A549 (cell line): ENCODE measurements around the gene CHI3L1. TPM values are rescaled to one million over a fixed set of nuclear protein-coding genes. Genes with fewer than 3 reads are reported as not detected.

Experiments used
- ATAC-seq, 2 experiments: fragments of 200-7000 bp in 1 of 2; fragments of >200 bp in 1 of 2; cut with Nextera tagmentation in 1 of 2; cut with Tn5 transposase in 1 of 2; 3 replicates each; pipeline versions ENCODE4 v1.8.0 to v1.9.1; 2018 to 2020; ENCODE audit warnings: mild to moderate bottlenecking in 1 of 2, moderate library complexity in 1 of 2
- CTCF ChIA-PET: fragments of 300-600 bp; sonication (Branson Sonifier 250); formaldehyde crosslinking; extraction: SDS; loops from one replicate; lab custom pipeline; 2021; ENCODE audit warnings: antibody characterized with exemption, inconsistent platforms; lab: Yijun Ruan, JAX
- POLR2A ChIA-PET: fragments of 350-600 bp; formaldehyde crosslinking; extraction: SDS; loops from one replicate; lab custom pipeline; 2021; ENCODE audit warnings: antibody characterized with exemption, inconsistent platforms; lab: Yijun Ruan, JAX
- DNase-seq, 2 experiments: peaks; one replicate each; pipeline versions ENCODE4 v3.0.0 to v3.0.0-alpha.2; 2011 to 2016; ENCODE audit warnings: low read depth in 1 of 2, low spot score in 1 of 2
- FAIRE-seq: peaks from 2 replicates; lab custom pipeline; 2011; peaks lifted over from hg19 to GRCh38; lab: Jason Lieb, UNC
- H3K27ac ChIP-seq, 2 experiments: fragments of >200 bp; sonication (Bioruptor Twin); formaldehyde crosslinking; 3 replicates each; pipeline ENCODE4 v1.5.1; 2016 to 2017
- H3K4me1 ChIP-seq: fragments of >200 bp; sonication (Bioruptor Twin); formaldehyde crosslinking; 3 replicates; pipeline ENCODE4 v1.6.1; 2016
- H3K4me2 ChIP-seq: fragments of >200 bp; sonication (Bioruptor Twin); formaldehyde crosslinking; 3 replicates; pipeline ENCODE4 v1.6.1; 2016
- H3K4me3 ChIP-seq: fragments of >200 bp; sonication (Bioruptor Twin); formaldehyde crosslinking; 3 replicates; pipeline ENCODE4 v1.5.1; 2016
- H3K9me3 ChIP-seq: fragments of >200 bp; sonication (Bioruptor Twin); formaldehyde crosslinking; 3 replicates; pipeline ENCODE4 v1.6.1; 2016
- ATOH8 ChIP-seq: fragments of 250-450 bp; sonication (Bioruptor Pico); IDR thresholded peaks from 2 replicates; pipeline ENCODE4 v1.5.0; 2020; ENCODE audit warnings: low read depth, mild to moderate bottlenecking, moderate library complexity
- BCL3 ChIP-seq: fragments of >200 bp; sonication (Bioruptor Twin); formaldehyde crosslinking; IDR thresholded peaks from 3 replicates; pipeline ENCODE4 v1.6.1; 2016
- CHD2 ChIP-seq: fragments of 150-350 bp; IDR thresholded peaks from 2 replicates; pipeline ENCODE4 v1.6.1; 2014; ENCODE audit warnings: low read length; ENCODE audit not compliant: partially characterized antibody
- EP300 ChIP-seq, 2 experiments: fragments of >200 bp; sonication (Bioruptor Twin); formaldehyde crosslinking; IDR thresholded peaks; 2 replicates in 1 of 2; 3 replicates in 1 of 2; pipeline ENCODE4 v1.6.1; 2016 to 2017
- FOSL2 ChIP-seq, 2 experiments: fragments of 450-650 bp in 1 of 2; fragments of >200 bp in 1 of 2; sonication (Bioruptor Twin) in 1 of 2; formaldehyde crosslinking; IDR thresholded peaks; 2 replicates each; pipeline versions ENCODE4 v1.5.0 to v1.6.1; 2016 to 2020; ENCODE audit warnings: mild to moderate bottlenecking in 1 of 2, moderate library complexity in 1 of 2
- HDAC2 ChIP-seq: fragments of 200-600 bp; sonication (generic); IDR thresholded peaks from 2 replicates; pipeline ENCODE4 v1.6.1; 2016
- JUN ChIP-seq, 2 experiments: fragments of >200 bp; sonication (Bioruptor Twin); formaldehyde crosslinking; IDR thresholded peaks; 2 replicates in 1 of 2; 3 replicates in 1 of 2; pipeline ENCODE4 v1.6.1; 2016 to 2017
- MAZ ChIP-seq: fragments of 150-350 bp; IDR thresholded peaks from 2 replicates; pipeline ENCODE4 v1.6.1; 2014; ENCODE audit warnings: antibody characterized with exemption, low read depth, low read length, borderline replicate concordance
- NR3C1 ChIP-seq: fragments of >200 bp; sonication (Bioruptor Twin); formaldehyde crosslinking; IDR thresholded peaks from 3 replicates; pipeline ENCODE4 v1.6.1; 2017
- POLR2AphosphoS2 ChIP-seq: conservative IDR thresholded peaks from 2 replicates; pipeline ENCODE4 v1.6.1; 2012; ENCODE audit warnings: low read length, improper control_type of control experiment, inconsistent platforms
- RAD21 ChIP-seq, 2 experiments: fragments of >200 bp in 1 of 2; sonication (Bioruptor Twin) in 1 of 2; formaldehyde crosslinking in 1 of 2; IDR thresholded peaks in 1 of 2; conservative IDR thresholded peaks in 1 of 2; 2 replicates in 1 of 2; 3 replicates in 1 of 2; pipeline ENCODE4 v1.6.1; 2012 to 2018; ENCODE audit warnings: inconsistent platforms in 1 of 2
- ZFP36 ChIP-seq: fragments of 450-650 bp; IDR thresholded peaks from 2 replicates; pipeline ENCODE4 v1.6.1; 2014; ENCODE audit warnings: borderline replicate concordance; ENCODE audit not compliant: partially characterized antibody
- ZNF302 ChIP-seq: fragments of 250-450 bp; sonication (Bioruptor Pico); IDR thresholded peaks from 2 replicates; pipeline ENCODE4 v1.9.0; 2021; ENCODE audit warnings: inconsistent platforms, mild to moderate bottlenecking, moderate library complexity
- ZSCAN20 ChIP-seq: fragments of 250-450 bp; sonication (Bioruptor Pico); IDR thresholded peaks from 2 replicates; pipeline ENCODE4 v1.8.0; 2022; ENCODE audit warnings: mild to moderate bottlenecking, moderate library complexity
- WGBS: methylation state at CpG from one replicate; pipeline ENCODE4 v1.1.6; 2017; ENCODE audit errors: missing lambda C conversion rate; 5-methylcytosine and 5-hydroxymethylcytosine counted together
- polyA plus RNA-seq, 4 experiments: library from polyadenylated mRNA; depleted of rRNA in 3 of 4; stranded (reverse); fragments of >200 nt; fragmentation: RNase III in 1 of 4; extraction: RNeasy Plus Mini Kit Qiagen cat#74134 plus additional on column Dnase treatment in 1 of 4; gene quantifications; 2 replicates in 3 of 4; 3 replicates in 1 of 4; pipeline ENCODE4 v1.2.3, GENCODE V29; 2011 to 2017

The CHI3L1 gene
- polyA plus RNA-seq, 2 of the 4 experiments (the other 2 are of a cell fraction), result 0.04 TPM; not detected in 1

GRCh38 chr1:203206129-203206687 lies 19.7 kb upstream of the CHI3L1 start:
- DNase-seq (no peak), ATAC-seq (no peak), FAIRE-seq (no peak)
- H3K4me3 ChIP-seq, result no peak overlapping the region
- POLR2A ChIA-PET, result no interaction called here
- no peaks in the 10 kb centered on the region for H3K9me3 ChIP-seq
- WGBS, result 93% methylated on average over 5 of the region's 5 CpGs
- no peak overlapping the region for H3K4me2 ChIP-seq
- CTCF ChIA-PET, result interaction anchor here (0.8 to 7.5 kb wide), 9 partner anchors 10 to 167 kb away, joined by 3 to 84 read pairs (median 4); no protein-coding TSS in a partner anchor
- H3K27ac ChIP-seq, result no peak overlapping the region
- no peaks in the 10 kb centered on the region for H3K4me1 ChIP-seq
- TF ChIP-seq BCL3 (no peak), NR3C1 (no peak), HDAC2 (no peak), ZFP36 (no peak), RAD21 (conservative IDR thresholded peaks at IDR 0.05 in 1 of 2, IDR thresholded peaks at IDR 0.05 in 1 of 2) (no peak), EP300 (IDR thresholded peaks at IDR 0.05) (no peak)

GRCh38 chr1:203204756-203205155 lies 18.3 kb upstream of the CHI3L1 start:
- no peak for ATAC-seq
- no peak for FAIRE-seq
- no peak for DNase-seq
- ChIA-PET POLR2A (no interaction called here), CTCF (interaction anchor here (1.6 to 7.5 kb wide), 5 partner anchors 11 to 166 kb away, joined by 4 to 84 read pairs (median 25); no protein-coding TSS in a partner anchor)
- WGBS, result 57% methylated on average over 2 of the region's 2 CpGs
- H3K9me3 ChIP-seq, result no peaks in the 10 kb centered on the region
- no peak overlapping the region for H3K27ac ChIP-seq
- H3K4me1 ChIP-seq, result no peaks in the 10 kb centered on the region
- no peak overlapping the region for H3K4me2 ChIP-seq
- TF ChIP-seq EP300 (IDR thresholded peaks at IDR 0.05), result no peak
- no peak for TF ChIP-seq FOSL2 (IDR thresholded peaks at IDR 0.05)
- no peak for TF ChIP-seq FOSL2 (CRISPR knock-in tag; IDR thresholded peaks at IDR 0.05)
- no peak for TF ChIP-seq ZFP36
- TF ChIP-seq JUN (IDR thresholded peaks at IDR 0.05), result no peak
- TF ChIP-seq ATOH8, result no peak
- no peak for TF ChIP-seq ZNF302 (CRISPR knock-in tag)
- no peak overlapping the region for H3K4me3 ChIP-seq

GRCh38 chr1:203202431-203203245 lies 16.1 kb upstream of the CHI3L1 start:
- POLR2A ChIA-PET, result no interaction called here
- ATAC-seq (no peak), DNase-seq (no peak), FAIRE-seq (no peak)
- Histone ChIP-seq H3K4me3 (no peak overlapping the region), H3K4me1 (peaks cover 5% of the 10 kb centered on the region; the same call in 1 of the 3 replicates), H3K27ac (no peak overlapping the region), H3K9me3 (no peaks in the 10 kb centered on the region), H3K4me2 (no peak overlapping the region)
- CTCF ChIA-PET, result interaction anchor here (1.0 to 7.5 kb wide), 5 partner anchors 13 to 284 kb away, joined by 3 to 84 read pairs (median 5); no protein-coding TSS in a partner anchor
- TF ChIP-seq ZSCAN20 (CRISPR knock-in tag) (no peak), POLR2AphosphoS2 (no peak), MAZ (no peak), CHD2 (no peak)
- 47% methylated on average over 13 of the region's 15 CpGs for WGBS
